Colonic mucosa (tissue), 4 donors: ENCODE data around the gene FBXO48. TPM values are rescaled to one million over a fixed set of nuclear protein-coding genes. Genes with fewer than 3 reads are reported as not detected.

Experiments used
- DNase-seq: peaks from one replicate; pipeline ENCODE4 v3.0.0-alpha.2; 2020
- H3K27ac ChIP-seq: fragments of 200-600 bp; one replicate; pipeline ENCODE4 v1.8.0; 2021
- H3K27me3 ChIP-seq: fragments of 200-600 bp; one replicate; pipeline ENCODE4 v1.8.0; 2021
- H3K36me3 ChIP-seq: fragments of 200-600 bp; one replicate; pipeline ENCODE4 v1.8.0; 2021
- H3K4me1 ChIP-seq: fragments of 200-600 bp; one replicate; pipeline ENCODE4 v1.8.0; 2021; ENCODE audit warnings: mild to moderate bottlenecking
- H3K4me3 ChIP-seq: fragments of 200-600 bp; one replicate; pipeline ENCODE4 v1.8.0; 2021
- H3K9ac ChIP-seq, 2 donors: one replicate each; pipeline ENCODE4 v1.7.0; 2013; ENCODE audit warnings: control low read depth in 2 of 2, low read depth in 2 of 2, low read length in 2 of 2
- H3K9me3 ChIP-seq: fragments of 200-600 bp; one replicate; pipeline ENCODE4 v1.8.0; 2021
- intact Hi-C: fragments of 100-400 bp; cut with DNase I; formaldehyde crosslinking; loops from one replicate; pipeline ENCODE4 v1.14.1; 2022
- total RNA-seq, 2 donors: library from RNA; stranded (reverse); fragmentation: NEBNext Ultra II Directional in 1 of 2; extraction: Animal tissue kit (Norgen Biotek cat#: 25700) in 1 of 2; gene quantifications; one replicate each; pipeline ENCODE4 v1.2.1, GENCODE V29; 2021
- TF ChIP-seq, protein P1 (sequence below): fragments of 200-600 bp; IDR thresholded peaks from one replicate; pipeline ENCODE4 v1.8.0; 2022; ENCODE audit warnings: antibody characterized with exemption, mild to moderate bottlenecking
- donor health status: healthy.
- donor health status: DM: no; HTN: no; CAD: no.
- donor health status: DM: no; HTN: no; CAD: no.

Gene FBXO48
- total RNA-seq, 2 donors from 2014 or later: 1.5 to 2.3 TPM

- Histone ChIP-seq H3K9me3 (no peaks in the 10 kb centered on the region), H3K4me1 (no peaks in the 10 kb centered on the region), H3K4me3 (no peak overlapping the region), H3K9ac (no peak overlapping the region), H3K27me3 (no peaks in the 10 kb centered on the region), H3K27ac (no peak overlapping the region), H3K36me3 (no peaks in the 10 kb centered on the region)
- intact Hi-C loops: loop anchor here (5.0 kb wide), 2 partner anchors 75 to 320 kb away; partner anchors contain the start of gene PLEK
- TF ChIP-seq, protein P1, sequence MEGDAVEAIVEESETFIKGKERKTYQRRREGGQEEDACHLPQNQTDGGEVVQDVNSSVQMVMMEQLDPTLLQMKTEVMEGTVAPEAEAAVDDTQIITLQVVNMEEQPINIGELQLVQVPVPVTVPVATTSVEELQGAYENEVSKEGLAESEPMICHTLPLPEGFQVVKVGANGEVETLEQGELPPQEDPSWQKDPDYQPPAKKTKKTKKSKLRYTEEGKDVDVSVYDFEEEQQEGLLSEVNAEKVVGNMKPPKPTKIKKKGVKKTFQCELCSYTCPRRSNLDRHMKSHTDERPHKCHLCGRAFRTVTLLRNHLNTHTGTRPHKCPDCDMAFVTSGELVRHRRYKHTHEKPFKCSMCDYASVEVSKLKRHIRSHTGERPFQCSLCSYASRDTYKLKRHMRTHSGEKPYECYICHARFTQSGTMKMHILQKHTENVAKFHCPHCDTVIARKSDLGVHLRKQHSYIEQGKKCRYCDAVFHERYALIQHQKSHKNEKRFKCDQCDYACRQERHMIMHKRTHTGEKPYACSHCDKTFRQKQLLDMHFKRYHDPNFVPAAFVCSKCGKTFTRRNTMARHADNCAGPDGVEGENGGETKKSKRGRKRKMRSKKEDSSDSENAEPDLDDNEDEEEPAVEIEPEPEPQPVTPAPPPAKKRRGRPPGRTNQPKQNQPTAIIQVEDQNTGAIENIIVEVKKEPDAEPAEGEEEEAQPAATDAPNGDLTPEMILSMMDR: no peak
- no peak for DNase-seq
Observed at GRCh38 chr2:68441994-68442322, 25.1 kb downstream of the FBXO48 start.

GRCh38 chr2:68441179-68441993, 25.7 kb downstream of the FBXO48 start:
- peak; percentile 80 for DNase-seq
- Histone ChIP-seq H3K4me1 (no peaks in the 10 kb centered on the region), H3K4me3 (no peak overlapping the region), H3K27ac (no peak overlapping the region), H3K36me3 (no peaks in the 10 kb centered on the region), H3K9ac (no peak overlapping the region), H3K27me3 (no peaks in the 10 kb centered on the region), H3K9me3 (no peaks in the 10 kb centered on the region)
- TF ChIP-seq, protein P1: peak; percentile 81
- intact Hi-C loops: loop anchor here (5.0 kb wide), 2 partner anchors 74 to 319 kb away; partner anchors contain the start of gene PLEK

DNA sequence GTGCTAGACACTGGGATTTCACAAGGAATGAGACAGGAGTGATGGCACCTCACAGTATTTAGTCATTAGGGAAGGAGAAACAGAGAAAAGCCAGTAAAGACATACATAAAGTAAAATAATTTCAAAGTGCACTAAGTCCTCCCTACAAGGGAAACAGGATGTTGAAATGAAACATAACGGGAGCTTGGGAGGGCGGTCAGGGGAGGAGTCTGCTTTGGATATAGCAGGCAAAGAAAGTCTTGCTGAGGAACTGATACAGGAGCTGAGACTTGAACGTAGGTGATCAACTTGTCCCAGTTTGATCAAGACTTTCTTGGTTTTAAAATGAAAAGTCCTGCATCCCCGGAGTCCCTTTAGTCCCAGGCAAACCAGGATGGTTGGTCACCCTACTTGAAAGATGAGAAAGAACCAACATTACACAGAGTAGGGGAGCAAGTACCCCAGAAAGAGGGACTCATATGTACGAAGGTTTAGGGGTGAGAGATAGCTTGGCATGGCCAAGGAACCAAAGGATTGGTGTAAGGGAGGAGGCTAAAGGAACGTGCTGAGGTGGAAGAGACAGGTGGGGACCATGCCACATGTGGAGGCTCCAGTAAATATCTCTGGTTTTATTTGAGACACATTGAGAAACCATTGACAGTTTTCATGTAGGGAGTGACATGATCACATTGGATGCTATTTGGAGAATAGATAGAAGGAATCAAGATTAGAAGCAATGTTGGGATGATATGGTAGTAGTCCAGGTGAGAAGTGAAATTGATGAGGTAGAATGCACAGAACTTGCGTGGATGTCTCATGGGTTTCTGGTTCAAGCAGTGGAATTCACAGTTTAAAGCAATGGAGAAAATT, 28.4 kb downstream of the FBXO48 start:
- no peak for DNase-seq
- H3K27ac ChIP-seq: no peak overlapping the region
- H3K4me3 ChIP-seq: no peak overlapping the region
- intact Hi-C loops: no loop called here
- no peaks in the 10 kb centered on the region for H3K4me1 ChIP-seq
- TF ChIP-seq, protein P1: no peak
- H3K9me3 ChIP-seq: no peaks in the 10 kb centered on the region
- H3K27me3 ChIP-seq: no peaks in the 10 kb centered on the region
- H3K36me3 ChIP-seq: no peaks in the 10 kb centered on the region
- H3K9ac ChIP-seq: no peak overlapping the region

DNA sequence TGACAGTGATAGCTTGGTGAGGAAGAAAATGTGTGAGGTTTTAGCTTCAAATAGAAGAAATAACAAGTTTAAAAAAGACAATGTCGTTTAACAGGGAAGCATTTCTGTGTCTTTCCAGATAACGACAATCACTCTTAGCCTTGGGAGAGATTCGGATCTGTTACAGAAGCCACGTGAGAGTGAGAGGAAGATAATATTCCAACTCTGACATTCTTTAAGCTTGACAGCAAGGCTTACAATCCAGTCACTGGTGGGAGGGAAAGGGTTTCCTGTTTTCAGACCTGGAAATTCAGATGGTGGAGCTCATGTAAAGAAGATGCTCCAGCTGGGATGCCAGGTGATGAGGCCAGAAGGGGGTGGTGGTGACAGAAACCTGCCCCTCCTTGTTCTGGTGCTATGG, 30.8 kb downstream of the FBXO48 start:
- no peaks in the 10 kb centered on the region for H3K36me3 ChIP-seq
- TF ChIP-seq, protein P1: no peak
- no peak overlapping the region for H3K9ac ChIP-seq
- H3K4me1 ChIP-seq: no peaks in the 10 kb centered on the region
- H3K9me3 ChIP-seq: no peaks in the 10 kb centered on the region
- H3K4me3 ChIP-seq: no peak overlapping the region
- no peak overlapping the region for H3K27ac ChIP-seq
- H3K27me3 ChIP-seq: no peaks in the 10 kb centered on the region
- DNase-seq: no peak
- intact Hi-C loops: no loop called here

GRCh38 chr2:68435615-68436014, 31.5 kb downstream of the FBXO48 start:
- Histone ChIP-seq H3K4me3 (no peak overlapping the region), H3K36me3 (no peaks in the 10 kb centered on the region), H3K9ac (no peak overlapping the region), H3K27me3 (no peaks in the 10 kb centered on the region), H3K9me3 (no peaks in the 10 kb centered on the region), H3K4me1 (no peaks in the 10 kb centered on the region), H3K27ac (no peak overlapping the region)
- TF ChIP-seq, protein P1: no peak
- no peak for DNase-seq
- intact Hi-C loops: no loop called here
